ENCODE results near the gene COQ2.

DNA sequence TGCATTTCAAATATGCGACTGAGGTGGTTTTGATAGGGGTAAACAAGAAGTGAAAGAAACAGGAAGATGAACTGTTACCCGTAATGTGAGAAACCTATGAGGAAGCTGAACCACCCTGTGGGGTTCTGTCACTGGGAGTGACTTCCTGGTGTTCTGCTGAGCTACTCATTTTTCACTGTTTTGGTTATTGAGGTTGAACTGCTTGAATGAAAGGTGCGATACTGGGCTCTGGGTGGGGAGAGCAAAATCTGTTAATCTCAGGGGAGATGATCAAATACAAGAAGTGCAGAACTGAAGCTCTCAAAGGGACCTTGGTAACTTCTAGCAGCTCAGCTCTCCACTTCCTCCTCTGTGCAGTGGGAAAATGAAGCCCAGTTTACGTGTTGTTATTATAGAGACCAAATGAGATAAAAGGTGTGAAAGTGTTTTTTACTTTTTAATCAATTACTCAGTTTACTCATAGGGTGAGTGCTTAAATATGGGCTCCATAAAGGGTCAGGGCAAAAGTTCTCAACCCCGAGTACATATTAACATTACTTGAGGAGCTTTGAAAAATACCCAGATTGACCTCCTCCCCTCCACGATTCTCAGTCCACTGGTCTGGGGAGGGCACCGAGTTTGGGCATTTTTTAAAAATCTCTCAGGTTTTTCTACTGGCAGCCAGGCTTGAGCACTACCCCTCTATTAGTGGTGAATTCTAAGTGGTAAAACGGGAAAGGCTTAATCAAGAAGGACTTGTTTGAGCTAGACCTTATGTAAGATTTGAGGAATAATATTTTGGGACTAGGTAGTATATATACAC lies 66.7 kb downstream of the COQ2 start:
- TF ChIP-seq, protein P1, sequence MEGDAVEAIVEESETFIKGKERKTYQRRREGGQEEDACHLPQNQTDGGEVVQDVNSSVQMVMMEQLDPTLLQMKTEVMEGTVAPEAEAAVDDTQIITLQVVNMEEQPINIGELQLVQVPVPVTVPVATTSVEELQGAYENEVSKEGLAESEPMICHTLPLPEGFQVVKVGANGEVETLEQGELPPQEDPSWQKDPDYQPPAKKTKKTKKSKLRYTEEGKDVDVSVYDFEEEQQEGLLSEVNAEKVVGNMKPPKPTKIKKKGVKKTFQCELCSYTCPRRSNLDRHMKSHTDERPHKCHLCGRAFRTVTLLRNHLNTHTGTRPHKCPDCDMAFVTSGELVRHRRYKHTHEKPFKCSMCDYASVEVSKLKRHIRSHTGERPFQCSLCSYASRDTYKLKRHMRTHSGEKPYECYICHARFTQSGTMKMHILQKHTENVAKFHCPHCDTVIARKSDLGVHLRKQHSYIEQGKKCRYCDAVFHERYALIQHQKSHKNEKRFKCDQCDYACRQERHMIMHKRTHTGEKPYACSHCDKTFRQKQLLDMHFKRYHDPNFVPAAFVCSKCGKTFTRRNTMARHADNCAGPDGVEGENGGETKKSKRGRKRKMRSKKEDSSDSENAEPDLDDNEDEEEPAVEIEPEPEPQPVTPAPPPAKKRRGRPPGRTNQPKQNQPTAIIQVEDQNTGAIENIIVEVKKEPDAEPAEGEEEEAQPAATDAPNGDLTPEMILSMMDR (conservative IDR thresholded peaks at IDR 0.05; ENCODE audit: low read depth, low read length), result no peak
- TF ChIP-seq EZH2 (IDR thresholded peaks at IDR 0.05; ENCODE audit: borderline replicate concordance, low read depth, low read length, poor library complexity, severe bottlenecking), result no peak

Measured in A673 (cell line).